Testis (tissue), 3 donors: ENCODE measurements around the gene TGFBI. TPM values are rescaled to one million over a fixed set of nuclear protein-coding genes. Genes with fewer than 3 reads are reported as not detected.

Experiments
- DNase-seq: peaks from one replicate; pipeline ENCODE4 v3.0.0-alpha.2; 2019
- H3K27ac ChIP-seq, 2 donors: fragments of 200-600 bp; sonication (generic); one replicate each; pipeline ENCODE4 v1.5.1; 2019
- H3K27me3 ChIP-seq: fragments of 200-600 bp; sonication (generic); one replicate; pipeline ENCODE4 v1.5.1; 2019
- H3K36me3 ChIP-seq: fragments of 200-600 bp; sonication (generic); one replicate; pipeline ENCODE4 v1.5.1; 2017; ENCODE audit warnings: low read depth; ENCODE audit errors: missing control alignments
- H3K4me1 ChIP-seq: fragments of 200-600 bp; sonication (generic); one replicate; pipeline ENCODE4 v1.5.1; 2019
- H3K4me3 ChIP-seq, 2 donors: fragments of 200-600 bp; sonication (generic); one replicate each; pipeline ENCODE4 v1.5.1; 2017 to 2019
- H3K9me3 ChIP-seq: fragments of 200-600 bp; sonication (generic); one replicate; pipeline ENCODE4 v1.5.1; 2017
- CTCF ChIP-seq, 3 experiments: fragments of 450-650 bp in 2 of 3; fragments of 200-600 bp in 1 of 3; sonication (generic) in 1 of 3; IDR thresholded peaks; one replicate each; pipeline ENCODE4 v1.5.1; 2016 to 2019; ENCODE audit warnings: antibody characterized with exemption in 3 of 3, mild to moderate bottlenecking in 2 of 3, moderate library complexity in 1 of 3
- POLR2A ChIP-seq: fragments of 450-650 bp; IDR thresholded peaks from one replicate; pipeline ENCODE4 v1.6.1; 2017; ENCODE audit warnings: antibody characterized with exemption, mild to moderate bottlenecking, moderate library complexity
- WGBS, 2 donors: methylation state at CpG; one replicate each; pipeline ENCODE4 v1.1.5; 2018; 5-methylcytosine and 5-hydroxymethylcytosine counted together
- intact Hi-C: fragments of 100-400 bp; cut with DNase I; formaldehyde crosslinking; loops from one replicate; pipeline ENCODE4 v1.15.1; 2023; ENCODE audit warnings: low total_unique reads
- polyA plus RNA-seq: library from polyadenylated mRNA; stranded (reverse); fragments of 350-450 nt; fragmentation: Illumina TruSeq; extraction: RNeasy Lipid Tissue Mini Kit (QIAGEN cat#74804); gene quantifications from one replicate; pipeline ENCODE4 v1.2.3, GENCODE V29; 2014; ENCODE audit warnings: low read depth, low replicate concordance; ENCODE audit not compliant: insufficient read depth
- total RNA-seq, 2 donors: library from RNA; depleted of rRNA; stranded (reverse); fragments of >200 nt; gene quantifications; one replicate each; pipeline ENCODE4 v1.2.3, GENCODE V29; 2016

The TGFBI gene
- total and polyA plus RNA-seq, 3 donors from 2014 or later: 9.0 to 77.2 (median 15.4) TPM

- TF ChIP-seq POLR2A: no peak
- TF ChIP-seq CTCF (IDR thresholded peaks at IDR 0.05): no peak
- H3K27ac ChIP-seq: no peak overlapping the region
- peaks cover 6% of the 10 kb centered on the region for H3K4me1 ChIP-seq
- no peak for DNase-seq
- H3K9me3 ChIP-seq: no peaks in the 10 kb centered on the region
- 96% methylated on average over 4 of the region's 4 CpGs for WGBS, 2 donors
- H3K27me3 ChIP-seq: no peaks in the 10 kb centered on the region
- no peak overlapping the region for H3K4me3 ChIP-seq
- no peaks in the 10 kb centered on the region for H3K36me3 ChIP-seq
- intact Hi-C loops: no loop called here
Observed at GRCh38 chr5:136027311-136027710, 1.5 kb upstream of the TGFBI start.

- Histone ChIP-seq H3K9me3 (no peaks in the 10 kb centered on the region), H3K27ac (no peak overlapping the region), H3K27me3 (no peaks in the 10 kb centered on the region), H3K4me3 (no peak overlapping the region), H3K36me3 (no peaks in the 10 kb centered on the region), H3K4me1 (peaks cover 6% of the 10 kb centered on the region)
- DNase-seq: no peak
- intact Hi-C loops: no loop called here
- WGBS, 2 donors: 50 to 67% methylated on average over 3 of the region's 3 CpGs
- no peak for TF ChIP-seq CTCF (IDR thresholded peaks at IDR 0.05)
- TF ChIP-seq POLR2A: no peak
Observed at GRCh38 chr5:136028090-136028489, 698 bp upstream of the TGFBI start.

GRCh38 chr5:136030252-136030651, 1.5 kb downstream of the TGFBI start:
- no peak overlapping the region for H3K27ac ChIP-seq
- H3K36me3 ChIP-seq: no peaks in the 10 kb centered on the region
- H3K27me3 ChIP-seq: no peaks in the 10 kb centered on the region
- H3K9me3 ChIP-seq: no peaks in the 10 kb centered on the region
- WGBS, 2 donors: 78 to 87% methylated on average over 2 of the region's 2 CpGs
- no peak for TF ChIP-seq POLR2A
- TF ChIP-seq CTCF (IDR thresholded peaks at IDR 0.05): no peak
- intact Hi-C loops: no loop called here
- peaks cover 5% of the 10 kb centered on the region for H3K4me1 ChIP-seq
- no peak overlapping the region for H3K4me3 ChIP-seq
- DNase-seq: no peak

- Histone ChIP-seq H3K36me3 (no peaks in the 10 kb centered on the region), H3K4me3 (no peak overlapping the region), H3K27ac (no peak overlapping the region), H3K4me1 (no peaks in the 10 kb centered on the region), H3K9me3 (no peaks in the 10 kb centered on the region), H3K27me3 (no peaks in the 10 kb centered on the region)
- no peak for DNase-seq
- 81 to 85% methylated on average over 8 of the region's 8 CpGs for WGBS, 2 donors
- intact Hi-C loops: no loop called here
- no peak for TF ChIP-seq CTCF (IDR thresholded peaks at IDR 0.05)
Observed at GRCh38 chr5:136030956-136031611, 2.3 kb downstream of the TGFBI start.

- TF ChIP-seq CTCF (IDR thresholded peaks at IDR 0.05) (no peak), POLR2A (no peak)
- Histone ChIP-seq H3K27me3 (no peaks in the 10 kb centered on the region), H3K27ac (no peak overlapping the region), H3K36me3 (no peaks in the 10 kb centered on the region), H3K4me3 (no peak overlapping the region), H3K9me3 (no peaks in the 10 kb centered on the region), H3K4me1 (no peaks in the 10 kb centered on the region)
- intact Hi-C loops: no loop called here
- 40 to 61% methylated on average over 5 to 6 of the region's 6 CpGs for WGBS, 2 donors
- DNase-seq: no peak
Observed at GRCh38 chr5:136031711-136032110, 2.9 kb downstream of the TGFBI start.
